K562 (cell line): ENCODE measurements around the gene AGR2. TPM values are rescaled to one million over a fixed set of nuclear protein-coding genes. Genes with fewer than 3 reads are reported as not detected.

Experiments
- ARID1B ChIP-seq: fragments of 450-650 bp; IDR thresholded peaks from 2 replicates; pipeline ENCODE4 v1.6.1; 2016; ENCODE audit warnings: antibody characterized with exemption, mild to moderate bottlenecking, inconsistent platforms
- BRD9 ChIP-seq: fragments of 450-650 bp; IDR thresholded peaks from 2 replicates; pipeline ENCODE4 v1.6.1; 2018; ENCODE audit warnings: low read depth; ENCODE audit not compliant: partially characterized antibody
- CHCHD3 ChIP-seq: fragments of 250-450 bp; sonication (Bioruptor Pico); IDR thresholded peaks from 2 replicates; pipeline ENCODE4 v2.1.2; 2022; ENCODE audit warnings: mild to moderate bottlenecking
- CTBP1 ChIP-seq: fragments of 450-650 bp; IDR thresholded peaks from 2 replicates; pipeline ENCODE4 v1.6.1; 2016; ENCODE audit warnings: borderline replicate concordance
- E2F8 ChIP-seq: fragments of 450-650 bp; IDR thresholded peaks from 2 replicates; pipeline ENCODE4 v1.7.1; 2018; ENCODE audit warnings: mild to moderate bottlenecking, low read depth; ENCODE audit not compliant: partially characterized antibody
- FOXJ2 ChIP-seq: fragments of 200-800 bp; sonication (Bioruptor generic); IDR thresholded peaks from 2 replicates; pipeline ENCODE4 v1.6.1; 2016; ENCODE audit warnings: missing genetic modification characterization, missing compliant biosample characterization
- NR1H2 ChIP-seq: sonication (generic); formaldehyde crosslinking; IDR thresholded peaks from 2 replicates; pipeline ENCODE4 v1.4.0; 2020; ENCODE audit warnings: mild to moderate bottlenecking, missing genetic modification reagents
- NR2F6 ChIP-seq: fragments of 450-650 bp; formaldehyde crosslinking; IDR thresholded peaks from 2 replicates; pipeline ENCODE4 v1.4.0; 2020; ENCODE audit warnings: mild to moderate bottlenecking
- NR3C1 ChIP-seq: sonication (generic); formaldehyde crosslinking; IDR thresholded peaks from 2 replicates; pipeline ENCODE4 v1.8.1; 2022; ENCODE audit warnings: missing genetic modification reagents
- PHB ChIP-seq: fragments of 250-450 bp; sonication (Bioruptor Pico); IDR thresholded peaks from 2 replicates; pipeline ENCODE4 v1.5.0; 2021
- POLR2G ChIP-seq: fragments of 200-400 bp; formaldehyde crosslinking; IDR thresholded peaks from 2 replicates; pipeline ENCODE4 v1.6.1; 2017; ENCODE audit warnings: low read depth, mild to moderate bottlenecking, antibody characterized with exemption, low read length, moderate library complexity
- POLR3A ChIP-seq: IDR thresholded peaks from 2 replicates; pipeline ENCODE4 v1.6.1; 2011; ENCODE audit warnings: borderline replicate concordance, mild to moderate bottlenecking, moderate library complexity; ENCODE audit not compliant: insufficient read length, insufficient read depth; ENCODE audit errors: extremely low read depth
- RNF2 ChIP-seq: sonication (generic); IDR thresholded peaks from 2 replicates; pipeline ENCODE4 v1.6.1; 2016
- SLC30A9 ChIP-seq: fragments of 250-450 bp; sonication (Bioruptor Pico); IDR thresholded peaks from 2 replicates; pipeline ENCODE4 v1.8.0; 2022; ENCODE audit warnings: mild to moderate bottlenecking, moderate library complexity
- SMAD4 ChIP-seq: fragments of 250-450 bp; sonication (Bioruptor Pico); conservative IDR thresholded peaks from 2 replicates; pipeline ENCODE4 v1.8.0; 2021; ENCODE audit warnings: inconsistent platforms, mild to moderate bottlenecking, moderate library complexity
- TBL1XR1 ChIP-seq, 2 experiments: IDR thresholded peaks; 2 replicates each; pipeline ENCODE4 v1.6.1; 2012; ENCODE audit warnings: improper control_type of control experiment in 2 of 2, low read length in 2 of 2, mild to moderate bottlenecking in 1 of 2
- TCF7 ChIP-seq: sonication (generic); IDR thresholded peaks from 2 replicates; pipeline ENCODE4 v1.6.1; 2016; ENCODE audit warnings: antibody characterized with exemption, borderline replicate concordance
- TCFL5 ChIP-seq: fragments of 250-450 bp; sonication (Bioruptor Pico); conservative IDR thresholded peaks from 2 replicates; pipeline ENCODE4 v1.6.1; 2021; ENCODE audit warnings: mild to moderate bottlenecking, moderate library complexity, matching md5 sums
- TEAD4 ChIP-seq, 2 experiments: sonication (generic) in 1 of 2; formaldehyde crosslinking in 1 of 2; IDR thresholded peaks; 2 replicates each; pipeline versions ENCODE4 v1.6.1 to v1.8.0; 2012 to 2022; ENCODE audit warnings: borderline replicate concordance in 1 of 2, inconsistent platforms in 1 of 2, low read length in 1 of 2, mild to moderate bottlenecking in 1 of 2, missing genetic modification reagents in 1 of 2
- ZC3H8 ChIP-seq: fragments of 450-650 bp; IDR thresholded peaks from 2 replicates; pipeline ENCODE4 v1.6.1; 2017
- ZNF174 ChIP-seq: fragments of 250-450 bp; sonication (Bioruptor Pico); IDR thresholded peaks from 2 replicates; pipeline ENCODE4 v1.4.0; 2020; ENCODE audit warnings: mild to moderate bottlenecking
- ZNF175 ChIP-seq: fragments of 200-800 bp; sonication (Bioruptor generic); IDR thresholded peaks from 2 replicates; pipeline ENCODE4 v1.6.1; 2016; ENCODE audit warnings: low read depth, mild to moderate bottlenecking, missing genetic modification characterization, missing compliant biosample characterization
- ZNF695 ChIP-seq: fragments of 450-650 bp; formaldehyde crosslinking; IDR thresholded peaks from 2 replicates; pipeline ENCODE4 v1.4.0; 2020; ENCODE audit warnings: mild to moderate bottlenecking, moderate library complexity
- polyA plus RNA-seq, 8 experiments: library from polyadenylated mRNA; depleted of rRNA in 4 of 8; stranded (reverse) in 5 of 8; unstranded in 3 of 8; fragments of >200 nt; fragmentation: Nextera tagmentation in 2 of 8; fragmentation: Illumina TruSeq in 1 of 8; extraction: Ambion mirVana in 2 of 8; extraction: Trizol in 1 of 8; gene quantifications; 2 replicates each; pipeline versions ENCODE4 v1.2.1 to v1.2.3, GENCODE V29; 2011 to 2014; ENCODE audit warnings: inconsistent platforms in 1 of 8, missing spikeins in 1 of 8
- total RNA-seq, 7 experiments: library from RNA; depleted of rRNA in 6 of 7; stranded (reverse); fragments of >200 nt in 6 of 7; fragmentation: Illumina TruSeq in 2 of 7; extraction: Trizol in 2 of 7; gene quantifications; 2 replicates each; pipeline versions ENCODE4 v1.2.1 to v1.2.3, GENCODE V29; 2011 to 2021; ENCODE audit warnings: low replicate concordance in 1 of 7
- TF ChIP-seq, protein P1 (sequence below), 2 experiments: IDR thresholded peaks in 1 of 2; conservative IDR thresholded peaks in 1 of 2; 2 replicates each; pipeline ENCODE4 v1.6.1; 2016; ENCODE audit warnings: low read depth in 2 of 2, mild to moderate bottlenecking in 1 of 2, missing compliant biosample characterization in 1 of 2, missing genetic modification characterization in 1 of 2, moderate library complexity in 1 of 2

Gene AGR2
- total and polyA plus RNA-seq, 9 of the 15 experiments (the other 6 are each of a cell fraction or from before 2014, with no cell fraction given) = 0.66 TPM; not detected in 8

- TF ChIP-seq CHCHD3 (CRISPR knock-in tag) (no peak), CTBP1 (peak; percentile 78), RNF2 (no peak), ZNF174 (CRISPR knock-in tag) (no peak), TCFL5 (CRISPR knock-in tag) (no peak), FOXJ2 (tag) (no peak), ARID1B (peak; percentile 24; the same call in 1 of the 2 replicates), TEAD4 (IDR thresholded peaks at IDR 0.05; ENCODE audit: low read length) (no peak), TEAD4 (CRISPR knock-in tag; IDR thresholded peaks at IDR 0.05; ENCODE audit: borderline replicate concordance) (no peak), TBL1XR1 (IDR thresholded peaks at IDR 0.05; ENCODE audit: low read length in 2 of 2) (no peak), SLC30A9 (CRISPR knock-in tag) (no peak), POLR3A (no peak), ZC3H8 (no peak), ZNF695 (CRISPR knock-in tag) (no peak), NR2F6 (CRISPR knock-in tag) (no peak), NR1H2 (CRISPR knock-in tag) (no peak), POLR2G (peak; percentile 82), SMAD4 (no peak), TCF7 (no peak), BRD9 (no peak), ZNF175 (no peak), NR3C1 (CRISPR knock-in tag) (no peak), E2F8 (no peak), PHB (CRISPR knock-in tag) (no peak)
- TF ChIP-seq, protein P1, sequence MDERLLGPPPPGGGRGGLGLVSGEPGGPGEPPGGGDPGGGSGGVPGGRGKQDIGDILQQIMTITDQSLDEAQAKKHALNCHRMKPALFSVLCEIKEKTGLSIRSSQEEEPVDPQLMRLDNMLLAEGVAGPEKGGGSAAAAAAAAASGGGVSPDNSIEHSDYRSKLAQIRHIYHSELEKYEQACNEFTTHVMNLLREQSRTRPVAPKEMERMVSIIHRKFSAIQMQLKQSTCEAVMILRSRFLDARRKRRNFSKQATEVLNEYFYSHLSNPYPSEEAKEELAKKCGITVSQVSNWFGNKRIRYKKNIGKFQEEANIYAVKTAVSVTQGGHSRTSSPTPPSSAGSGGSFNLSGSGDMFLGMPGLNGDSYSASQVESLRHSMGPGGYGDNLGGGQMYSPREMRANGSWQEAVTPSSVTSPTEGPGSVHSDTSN (CRISPR knock-in tag; IDR thresholded peaks at IDR 0.05; ENCODE audit: low read depth) = no peak
- TF ChIP-seq, protein P1 (tag; conservative IDR thresholded peaks at IDR 0.05; ENCODE audit: low read depth) = no peak
Observed at GRCh38 chr7:16753102-16753931, 51.5 kb downstream of the AGR2 start, which contains the start of gene TSPAN13 (continued).
